Breast epithelium (tissue), 3 donors: ENCODE data around the gene CEP126.

ENCODE experiments used
- CTCF ChIP-seq, 3 donors: fragments of 450-650 bp; IDR thresholded peaks; one replicate each; pipeline ENCODE4 v1.5.1; 2016 to 2017; ENCODE audit warnings: antibody characterized with exemption in 3 of 3, mild to moderate bottlenecking in 3 of 3, moderate library complexity in 3 of 3
- POLR2A ChIP-seq: fragments of 450-650 bp; IDR thresholded peaks from one replicate; pipeline ENCODE4 v1.6.1; 2016; ENCODE audit warnings: antibody characterized with exemption, mild to moderate bottlenecking, moderate library complexity

GRCh38 chr11:101866619-101867491, 48.0 kb upstream of the CEP126 start:
- no peak for TF ChIP-seq POLR2A
- TF ChIP-seq CTCF (IDR thresholded peaks at IDR 0.05): no peak
